Esophagus muscularis mucosa (tissue), 4 donors: ENCODE measurements around the gene PRPF40B. TPM values are rescaled to one million over a fixed set of nuclear protein-coding genes. Genes with fewer than 3 reads are reported as not detected.

Experiments used
- DNase-seq: peaks from one replicate; pipeline ENCODE4 v3.0.0-alpha.2; 2017; ENCODE audit errors: extremely low spot score
- H3K27ac ChIP-seq, 4 donors: fragments of 200-600 bp; sonication (generic); replicated peaks in 1 of 4; 1 replicate in 3 of 4; 2 replicates in 1 of 4; pipeline ENCODE4 v1.5.1; 2016 to 2019; ENCODE audit warnings: mild to moderate bottlenecking in 1 of 4
- H3K27me3 ChIP-seq, 4 donors: fragments of 200-600 bp; sonication (generic); one replicate each; pipeline versions ENCODE4 v1.5.1 to v1.6.0; 2016 to 2019
- H3K36me3 ChIP-seq, 4 donors: fragments of 200-600 bp; sonication (generic); one replicate each; pipeline ENCODE4 v1.5.1; 2016 to 2019
- H3K4me1 ChIP-seq, 4 donors: fragments of 200-600 bp; sonication (generic); one replicate each; pipeline ENCODE4 v1.5.1; 2016 to 2019
- H3K4me3 ChIP-seq, 4 donors: fragments of 200-600 bp; sonication (generic); 1 replicate in 2 of 4; 2 replicates in 2 of 4; pipeline ENCODE4 v1.5.1; 2016 to 2019; ENCODE audit warnings: mild to moderate bottlenecking in 4 of 4, moderate library complexity in 1 of 4
- H3K9me3 ChIP-seq, 4 donors: fragments of 200-600 bp; sonication (generic); 1 replicate in 3 of 4; 2 replicates in 1 of 4; pipeline ENCODE4 v1.5.1; 2016 to 2019
- CTCF ChIP-seq, 3 experiments: fragments of 200-600 bp in 2 of 3; fragments of 450-650 bp in 1 of 3; sonication (generic) in 2 of 3; IDR thresholded peaks; one replicate each; pipeline ENCODE4 v1.5.1; 2017 to 2019; ENCODE audit warnings: antibody characterized with exemption in 3 of 3, mild to moderate bottlenecking in 2 of 3, moderate library complexity in 1 of 3
- EP300 ChIP-seq: sonication (generic); formaldehyde crosslinking; IDR thresholded peaks from one replicate; pipeline ENCODE4 v1.6.1; 2017; ENCODE audit warnings: antibody characterized with exemption
- POLR2A ChIP-seq: fragments of 450-650 bp; IDR thresholded peaks from one replicate; pipeline ENCODE4 v1.6.1; 2017; ENCODE audit warnings: antibody characterized with exemption, moderate library complexity, mild to moderate bottlenecking, low read depth
- POLR2AphosphoS5 ChIP-seq, 2 donors: sonication (generic); formaldehyde crosslinking; IDR thresholded peaks; one replicate each; pipeline ENCODE4 v1.6.1; 2017; ENCODE audit warnings: antibody characterized with exemption in 2 of 2
- WGBS: methylation state at CpG from one replicate; pipeline ENCODE4 v1.1.5; 2018; 5-methylcytosine and 5-hydroxymethylcytosine counted together
- intact Hi-C: fragments of 100-400 bp; cut with DNase I; formaldehyde crosslinking; loops from one replicate; pipeline ENCODE4 v1.15.1; 2023
- total RNA-seq, 4 donors: library from RNA; depleted of rRNA; stranded (reverse); fragments of >200 nt; gene quantifications; one replicate each; pipeline versions ENCODE4 v1.1.0 to v1.2.1, GENCODE V29; 2016

The PRPF40B gene
- total RNA-seq, 4 donors from 2014 or later: 9.6 to 19.0 (median 13.9) TPM

GRCh38 chr12:49622501-49623141, 740 bp upstream of the PRPF40B start:
- no peaks in the 10 kb centered on the region for H3K9me3 ChIP-seq
- peaks cover 14 to 50% (median 38%) of the 10 kb centered on the region in 4 donors for H3K4me1 ChIP-seq
- no peak for DNase-seq
- peak overlapping the region; percentile 62 to 77 (median 64) for H3K4me3 ChIP-seq
- H3K27ac ChIP-seq: peak overlapping the region; percentile 86 to 92 (median 88)
- 0% methylated on average over 14 of the region's 22 CpGs for WGBS
- H3K36me3 ChIP-seq: no peaks in the 10 kb centered on the region
- intact Hi-C loops: loop anchor here (5.0 to 10.0 kb wide), 2 partner anchors 40 to 258 kb away; partner anchors contain the start of gene SPATS2
- TF ChIP-seq EP300 (no peak), POLR2A (no peak), CTCF (IDR thresholded peaks at IDR 0.05) (no peak), POLR2AphosphoS5 (IDR thresholded peaks at IDR 0.05) (no peak)
- H3K27me3 ChIP-seq: no peaks in the 10 kb centered on the region

- Histone ChIP-seq H3K36me3 (no peaks in the 10 kb centered on the region), H3K27me3 (no peaks in the 10 kb centered on the region), H3K27ac (peak overlapping the region; percentile 86 to 92 (median 88)), H3K9me3 (no peaks in the 10 kb centered on the region), H3K4me3 (no peak overlapping the region), H3K4me1 (peaks cover 14 to 50% (median 38%) of the 10 kb centered on the region in 4 donors)
- no peak for TF ChIP-seq EP300
- no peak for TF ChIP-seq CTCF (IDR thresholded peaks at IDR 0.05)
- TF ChIP-seq POLR2A: no peak
- no peak for TF ChIP-seq POLR2AphosphoS5 (IDR thresholded peaks at IDR 0.05)
- intact Hi-C loops: loop anchor here (5.0 to 10.0 kb wide), 2 partner anchors 43 to 260 kb away; partner anchors contain the start of gene SPATS2
- WGBS: 68% methylated on average over 4 of the region's 4 CpGs
- DNase-seq: no peak
Measured at GRCh38 chr12:49624921-49625577, 1.7 kb downstream of the PRPF40B start.

GRCh38 chr12:49626169-49626835, 2.9 kb downstream of the PRPF40B start:
- Histone ChIP-seq H3K27ac (peak overlapping the region in 1 of 4 donors; percentile 88), H3K36me3 (peaks cover 0 to under 1% (median under 1%) of the 10 kb centered on the region in 4 donors), H3K4me1 (peaks cover 14 to 47% (median 37%) of the 10 kb centered on the region in 4 donors), H3K4me3 (no peak overlapping the region), H3K27me3 (no peaks in the 10 kb centered on the region), H3K9me3 (no peaks in the 10 kb centered on the region)
- TF ChIP-seq EP300 (no peak), POLR2AphosphoS5 (IDR thresholded peaks at IDR 0.05) (no peak), CTCF (IDR thresholded peaks at IDR 0.05) (no peak), POLR2A (no peak)
- WGBS: 82% methylated on average over 6 of the region's 6 CpGs
- no peak for DNase-seq
- intact Hi-C loops: loop anchor here (10.0 kb wide), 1 partner anchor 262 kb away; the partner anchor contains the start of gene SPATS2

GRCh38 chr12:49626836-49627235, 3.5 kb downstream of the PRPF40B start:
- TF ChIP-seq EP300: no peak
- Histone ChIP-seq H3K36me3 (peaks cover 0 to 6% (median 6%) of the 10 kb centered on the region in 4 donors), H3K27ac (no peak overlapping the region), H3K9me3 (no peaks in the 10 kb centered on the region), H3K4me3 (no peak overlapping the region), H3K4me1 (peaks cover 9 to 42% (median 31%) of the 10 kb centered on the region in 4 donors), H3K27me3 (no peaks in the 10 kb centered on the region)
- intact Hi-C loops: loop anchor here (10.0 kb wide), 1 partner anchor 262 kb away; the partner anchor contains the start of gene SPATS2
- 87% methylated on average over 1 of the region's 1 CpG for WGBS
- no peak for DNase-seq
